Smooth muscle cell (in vitro differentiated cells): ENCODE results near the gene COL10A1. TPM values are rescaled to one million over a fixed set of nuclear protein-coding genes. Genes with fewer than 3 reads are reported as not detected.

Experiments used
- DNase-seq: peaks from one replicate; lab custom pipeline; 2025; ENCODE audit not compliant: unreplicated experiment; lab: John Stamatoyannopoulos, UW
- H2AFZ ChIP-seq: fragments of 200-600 bp; sonication (generic); 2 replicates; pipeline ENCODE4 v1.6.0; 2016; ENCODE audit warnings: antibody characterized with exemption, low read depth, mild to moderate bottlenecking
- H3F3A ChIP-seq: fragments of 200-600 bp; sonication (generic); 2 replicates; pipeline ENCODE4 v1.6.0; 2017; ENCODE audit warnings: antibody characterized with exemption, low read depth
- H3K27ac ChIP-seq: fragments of 200-600 bp; sonication (generic); 2 replicates; pipeline ENCODE4 v1.5.1; 2016; ENCODE audit warnings: low read depth, mild to moderate bottlenecking
- H3K27me3 ChIP-seq: fragments of 200-600 bp; sonication (generic); 2 replicates; pipeline ENCODE4 v1.6.1; 2016; ENCODE audit warnings: low read depth, mild to moderate bottlenecking
- H3K36me3 ChIP-seq: fragments of 200-600 bp; sonication (generic); 2 replicates; pipeline ENCODE4 v1.5.1; 2016; ENCODE audit warnings: low read depth
- H3K4me1 ChIP-seq: fragments of 200-600 bp; sonication (generic); 2 replicates; pipeline ENCODE4 v1.5.1; 2016; ENCODE audit warnings: low read depth
- H3K4me2 ChIP-seq: fragments of 200-600 bp; sonication (generic); 2 replicates; pipeline ENCODE4 v1.6.0; 2016; ENCODE audit warnings: mild to moderate bottlenecking
- H3K4me3 ChIP-seq: fragments of 200-600 bp; sonication (generic); 2 replicates; pipeline ENCODE4 v1.5.1; 2016; ENCODE audit warnings: mild to moderate bottlenecking
- H3K79me2 ChIP-seq: fragments of 200-600 bp; sonication (generic); 2 replicates; pipeline ENCODE4 v1.6.0; 2016; ENCODE audit warnings: low read depth, mild to moderate bottlenecking
- H3K9ac ChIP-seq: fragments of 200-600 bp; sonication (generic); 2 replicates; pipeline ENCODE4 v1.6.0; 2016; ENCODE audit warnings: low read depth
- H3K9me3 ChIP-seq: fragments of 200-600 bp; sonication (generic); replicated peaks from 2 replicates; pipeline ENCODE4 v1.5.1; 2016; ENCODE audit warnings: low read depth
- H4K20me1 ChIP-seq: fragments of 200-600 bp; sonication (generic); 2 replicates; pipeline ENCODE4 v1.6.0; 2016; ENCODE audit warnings: low read depth
- CTCF ChIP-seq: fragments of 200-600 bp; sonication (generic); IDR thresholded peaks from 2 replicates; pipeline ENCODE4 v1.5.1; 2017; ENCODE audit warnings: borderline replicate concordance, mild to moderate bottlenecking, antibody characterized with exemption; ENCODE audit not compliant: insufficient read depth, poor library complexity, severe bottlenecking
- WGBS: methylation state at CpG from one replicate; pipeline ENCODE4 v1.1.7; 2016; ENCODE audit warnings: low lambda C conversion rate; 5-methylcytosine and 5-hydroxymethylcytosine counted together
- polyA plus RNA-seq: library from polyadenylated mRNA; unstranded; fragments of >200 nt; fragmentation: Nextera tagmentation; extraction: Ambion mirVana; gene quantifications from 2 replicates; pipeline ENCODE4 v1.2.1, GENCODE V29; 2016
- total RNA-seq: library from RNA; depleted of rRNA; stranded (reverse); fragments of >200 nt; gene quantifications from 2 replicates; pipeline ENCODE4 v1.2.3, GENCODE V29; 2014

Gene COL10A1
- total and polyA plus RNA-seq, 2 experiments from 2014 or later = 0.04 TPM; not detected in 1

- Histone ChIP-seq H3K9me3 (no peaks in the 10 kb centered on the region), H3K27me3 (no peaks in the 10 kb centered on the region), H3K36me3 (no peaks in the 10 kb centered on the region), H3K4me3 (no peak overlapping the region), H4K20me1 (no peaks in the 10 kb centered on the region), H3K4me2 (no peak overlapping the region), H2AFZ (no peak overlapping the region), H3F3A (no peaks in the 10 kb centered on the region), H3K27ac (no peak overlapping the region), H3K79me2 (no peaks in the 10 kb centered on the region), H3K9ac (no peak overlapping the region), H3K4me1 (peaks cover 21% of the 10 kb centered on the region)
- 78% methylated on average over 1 of the region's 1 CpG for WGBS
- DNase-seq = no peak
- no peak for TF ChIP-seq CTCF
Measured at GRCh38 chr6:116072368-116072767, 53.6 kb downstream of the COL10A1 start.

GRCh38 chr6:116070616-116071389 is 55.1 kb downstream of the COL10A1 start:
- no peak for DNase-seq
- TF ChIP-seq CTCF = no peak

GRCh38 chr6:116070101-116070500 is 55.8 kb downstream of the COL10A1 start:
- no peaks in the 10 kb centered on the region for H3K79me2 ChIP-seq
- peaks cover 21% of the 10 kb centered on the region for H3K4me1 ChIP-seq
- H3K27me3 ChIP-seq = no peaks in the 10 kb centered on the region
- H3F3A ChIP-seq = no peaks in the 10 kb centered on the region
- TF ChIP-seq CTCF = no peak
- no peak overlapping the region for H3K9ac ChIP-seq
- no peaks in the 10 kb centered on the region for H3K9me3 ChIP-seq
- H3K27ac ChIP-seq = no peak overlapping the region
- H2AFZ ChIP-seq = no peak overlapping the region
- WGBS = 100% methylated on average over 1 of the region's 1 CpG
- H3K4me2 ChIP-seq = peak overlapping the region; percentile 30
- no peak for DNase-seq
- H3K36me3 ChIP-seq = no peaks in the 10 kb centered on the region
- H4K20me1 ChIP-seq = no peaks in the 10 kb centered on the region
- no peak overlapping the region for H3K4me3 ChIP-seq

More at GRCh38 chr6:116070616-116071389, 55.1 kb downstream of the COL10A1 start:
- Histone ChIP-seq H3K4me3 (no peak overlapping the region), H3K4me1 (peaks cover 21% of the 10 kb centered on the region), H3K36me3 (no peaks in the 10 kb centered on the region), H3K9ac (no peak overlapping the region), H3K27ac (no peak overlapping the region), H4K20me1 (no peaks in the 10 kb centered on the region), H3K27me3 (no peaks in the 10 kb centered on the region), H2AFZ (no peak overlapping the region), H3K9me3 (no peaks in the 10 kb centered on the region), H3K79me2 (no peaks in the 10 kb centered on the region), H3F3A (no peaks in the 10 kb centered on the region), H3K4me2 (peak overlapping the region; percentile 30)
- 87% methylated on average over 2 of the region's 2 CpGs for WGBS

Other genes with a start within 250 kb of the COL10A1 start
- 1.4 and 1.6 TPM in 2 replicates for gene FRK, start 65.2 kb downstream of the COL10A1 start, total RNA-seq
- gene FRK, start 65.2 kb downstream of the COL10A1 start, polyA plus RNA-seq = 0.11 and 0.54 TPM in 2 replicates
- gene NT5DC1, start 25.3 kb downstream of the COL10A1 start, total RNA-seq = 3.7 and 4.9 TPM in 2 replicates
- gene NT5DC1, start 25.3 kb downstream of the COL10A1 start, polyA plus RNA-seq = 22.1 and 23.9 TPM in 2 replicates
- gene TSPYL4, start 127.9 kb upstream of the COL10A1 start, total RNA-seq = 25.3 and 29.5 TPM in 2 replicates
- gene TSPYL4, start 127.9 kb upstream of the COL10A1 start, polyA plus RNA-seq = 14.7 and 15.1 TPM in 2 replicates
- 45.0 and 51.4 TPM in 2 replicates for gene TSPYL1, start 153.8 kb upstream of the COL10A1 start, total RNA-seq
- gene TSPYL1, start 153.8 kb upstream of the COL10A1 start, polyA plus RNA-seq = 17.2 and 17.9 TPM in 2 replicates
- gene DSE, start 244.8 kb upstream of the COL10A1 start, total RNA-seq = 76.2 and 93.1 TPM in 2 replicates
- gene DSE, start 244.8 kb upstream of the COL10A1 start, polyA plus RNA-seq = 35.0 and 38.6 TPM in 2 replicates